Stimulated activated CD8-positive, alpha-beta memory T cell treated with anti-CD3 and anti-CD28 coated beads, Interleukin-4, amount 100 ng/mL, for 48 hours (primary cell): ENCODE results near the gene RUNX3.

Experiments used
- DNase-seq: peaks from one replicate; pipeline ENCODE4 v3.0.0-alpha.2; 2020

The RUNX3 gene

GRCh38 chr1:24963099-24963872, 33.2 kb upstream of the RUNX3 start:
- DNase-seq, result no peak

- DNase-seq, result no peak
These were observed 32.1 kb upstream of the RUNX3 start for GRCh38 chr1:24961961-24962861.

DNA sequence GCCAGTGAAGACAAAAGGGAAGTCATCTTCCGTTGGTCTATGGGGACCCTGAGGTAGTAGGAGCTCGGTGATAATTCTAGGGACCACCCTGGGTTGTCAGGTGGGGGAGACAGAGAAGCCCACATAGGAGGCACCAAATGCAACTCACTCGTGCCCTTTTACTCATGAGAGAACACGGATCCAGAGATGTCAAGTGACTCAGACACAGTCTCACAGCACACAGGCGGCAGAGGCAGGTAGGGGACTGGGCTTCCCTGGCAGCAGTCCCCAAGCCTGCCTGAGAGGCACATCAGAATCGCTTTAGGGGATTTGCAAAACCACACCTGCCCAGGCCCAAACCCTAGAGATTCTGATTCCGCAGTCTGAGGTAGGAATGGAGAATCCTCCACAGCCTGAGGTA, 31.3 kb upstream of the RUNX3 start:
- no peak for DNase-seq

GRCh38 chr1:24960071-24960801, 30.2 kb upstream of the RUNX3 start:
- no peak for DNase-seq

- DNase-seq, result no peak
These were observed 29.5 kb upstream of the RUNX3 start for GRCh38 chr1:24959623-24959975.

GRCh38 chr1:24958766-24959622, 28.9 kb upstream of the RUNX3 start:
- DNase-seq, result no peak

- no peak for DNase-seq
These were observed 28.0 kb upstream of the RUNX3 start for GRCh38 chr1:24957808-24958752.

- no peak for DNase-seq
These were observed 27.1 kb upstream of the RUNX3 start for GRCh38 chr1:24957016-24957807.

- no peak for DNase-seq
These were observed 25.8 kb upstream of the RUNX3 start for GRCh38 chr1:24955779-24956365.

- DNase-seq, result peak; percentile 79
These were observed 25.1 kb upstream of the RUNX3 start for GRCh38 chr1:24955161-24955560.

GRCh38 chr1:24954631-24955030, 24.6 kb upstream of the RUNX3 start:
- DNase-seq, result no peak

DNA sequence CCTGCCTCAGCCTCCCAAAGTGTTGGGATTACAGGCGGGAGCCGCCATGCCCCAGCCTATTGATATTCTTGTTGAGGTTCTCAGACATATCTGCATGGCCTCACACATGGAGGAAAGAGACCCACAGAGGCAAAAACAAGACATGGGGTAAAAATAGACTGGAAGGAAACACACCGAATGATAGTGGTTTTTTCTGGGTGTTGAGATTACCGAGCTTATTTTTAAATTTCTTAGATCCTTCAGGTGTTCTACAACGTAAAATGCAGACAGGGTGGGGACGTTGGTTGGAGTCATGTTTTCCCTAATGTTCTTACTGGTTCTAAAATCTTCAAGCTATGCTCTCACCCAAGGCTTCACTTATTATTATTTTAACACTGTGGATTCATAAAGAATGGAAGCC, 23.9 kb upstream of the RUNX3 start:
- DNase-seq, result no peak

DNA sequence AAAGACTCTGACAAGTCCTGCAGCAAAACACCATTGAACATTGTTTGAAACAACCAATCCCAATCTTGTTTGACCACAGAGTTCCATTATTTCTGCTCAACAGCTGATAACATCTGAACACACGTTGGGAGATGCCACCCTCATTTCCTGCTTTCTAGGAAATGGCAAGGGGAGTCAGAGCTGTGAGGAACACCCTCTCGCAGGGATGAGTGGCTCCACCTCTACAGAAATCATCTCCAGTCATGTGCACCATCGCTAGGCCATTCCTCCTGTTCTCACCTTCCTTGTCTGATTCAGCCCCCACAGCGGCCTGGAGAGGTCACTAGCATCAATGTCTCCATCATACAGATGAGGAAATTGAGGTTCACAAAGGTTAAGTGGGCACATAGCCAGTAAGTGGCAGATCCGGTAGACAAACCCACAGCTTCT, 22.4 kb upstream of the RUNX3 start:
- no peak for DNase-seq

- DNase-seq, result no peak
These were observed 21.8 kb upstream of the RUNX3 start for GRCh38 chr1:24951810-24952412.

- DNase-seq, result no peak
These were observed 21.3 kb upstream of the RUNX3 start for GRCh38 chr1:24951337-24951736.

DNA sequence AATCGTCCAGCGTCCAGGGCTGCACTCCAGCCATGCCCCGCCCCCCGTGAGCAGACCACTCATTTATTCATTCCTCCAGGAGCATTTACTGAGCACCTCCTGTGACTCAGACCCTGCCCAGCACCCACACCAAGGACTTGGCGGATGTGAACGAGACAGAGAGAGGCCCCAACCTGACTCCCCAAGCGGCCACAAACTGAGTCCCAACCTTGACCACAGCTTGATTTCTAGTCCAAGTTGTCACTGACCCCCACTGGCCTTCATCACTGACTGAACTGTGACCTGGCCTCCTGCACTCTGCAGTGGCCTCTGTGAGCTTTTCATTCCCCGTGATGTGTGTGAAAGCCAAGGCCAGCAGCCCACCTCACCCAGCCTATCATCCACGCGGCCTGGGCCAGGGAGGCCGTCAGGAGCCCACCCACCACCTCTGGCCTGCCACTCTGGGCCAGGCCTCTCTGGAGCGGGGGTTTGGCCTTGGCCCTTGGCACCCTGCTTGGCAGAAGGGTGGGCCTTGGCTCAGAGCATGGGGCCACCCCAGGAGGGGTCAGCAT, 19.3 kb upstream of the RUNX3 start:
- DNase-seq, result no peak

GRCh38 chr1:24948079-24948827, 18.2 kb upstream of the RUNX3 start:
- DNase-seq, result no peak

DNA sequence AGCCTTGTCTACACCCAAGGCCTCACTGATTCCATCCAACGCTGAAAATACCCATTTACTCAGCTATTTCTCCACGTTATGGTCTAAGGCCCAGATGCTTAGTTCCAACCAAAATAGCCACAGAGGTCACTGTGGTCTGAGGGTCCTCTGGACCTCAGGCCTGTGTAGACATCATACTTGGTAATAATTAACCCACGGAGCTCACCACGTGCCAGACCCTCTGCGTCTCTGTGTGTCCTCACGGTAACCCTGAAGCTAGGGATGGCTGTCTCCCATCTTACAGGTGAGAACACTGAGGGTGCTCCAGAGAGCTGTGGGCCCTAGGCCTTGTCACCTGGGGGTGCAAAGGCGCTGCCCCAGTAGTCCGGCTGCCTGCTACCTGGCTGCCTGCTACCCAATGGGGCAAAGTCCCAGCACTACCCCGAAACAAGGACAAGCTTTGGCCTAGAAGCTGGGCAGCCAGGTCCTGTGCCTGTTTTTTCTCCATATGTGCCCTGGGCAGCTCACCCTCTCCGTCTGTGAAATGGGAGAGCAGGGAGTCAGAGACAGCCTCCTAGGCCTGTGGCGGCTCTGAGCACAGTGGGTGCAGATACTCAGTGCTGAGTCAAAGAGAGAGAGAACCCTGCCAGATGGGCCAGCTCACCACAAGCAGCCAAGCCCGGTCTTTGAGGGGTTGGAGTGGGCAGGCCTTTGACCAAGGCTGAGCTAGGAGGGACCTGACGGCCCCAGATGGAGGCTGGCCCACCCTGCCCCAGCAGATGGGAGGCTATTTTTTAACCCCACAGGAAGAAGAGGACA, 17.0 kb upstream of the RUNX3 start:
- DNase-seq, result no peak
